ENCODE data around the gene CNOT4.

DNA sequence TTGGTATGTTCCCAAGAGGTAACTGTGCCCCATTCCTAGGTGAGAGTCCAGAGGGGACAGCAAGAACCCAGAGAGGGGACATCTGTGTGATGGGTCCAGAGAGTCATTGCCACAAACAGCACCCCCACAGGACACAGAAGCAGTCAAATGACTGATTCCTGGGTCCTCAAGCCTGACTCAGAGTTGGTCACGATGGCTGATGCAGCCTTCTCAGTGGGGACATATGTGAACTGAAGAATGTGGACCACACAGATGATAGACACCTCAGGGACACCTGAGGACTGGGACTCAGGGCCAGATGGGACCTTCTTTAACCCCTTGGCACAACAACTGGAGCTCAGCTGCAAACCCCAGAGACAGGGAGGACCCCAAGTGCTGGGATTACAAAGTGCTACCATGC, 179.8 kb downstream of the CNOT4 start:
- TF ChIP-seq, protein P1, sequence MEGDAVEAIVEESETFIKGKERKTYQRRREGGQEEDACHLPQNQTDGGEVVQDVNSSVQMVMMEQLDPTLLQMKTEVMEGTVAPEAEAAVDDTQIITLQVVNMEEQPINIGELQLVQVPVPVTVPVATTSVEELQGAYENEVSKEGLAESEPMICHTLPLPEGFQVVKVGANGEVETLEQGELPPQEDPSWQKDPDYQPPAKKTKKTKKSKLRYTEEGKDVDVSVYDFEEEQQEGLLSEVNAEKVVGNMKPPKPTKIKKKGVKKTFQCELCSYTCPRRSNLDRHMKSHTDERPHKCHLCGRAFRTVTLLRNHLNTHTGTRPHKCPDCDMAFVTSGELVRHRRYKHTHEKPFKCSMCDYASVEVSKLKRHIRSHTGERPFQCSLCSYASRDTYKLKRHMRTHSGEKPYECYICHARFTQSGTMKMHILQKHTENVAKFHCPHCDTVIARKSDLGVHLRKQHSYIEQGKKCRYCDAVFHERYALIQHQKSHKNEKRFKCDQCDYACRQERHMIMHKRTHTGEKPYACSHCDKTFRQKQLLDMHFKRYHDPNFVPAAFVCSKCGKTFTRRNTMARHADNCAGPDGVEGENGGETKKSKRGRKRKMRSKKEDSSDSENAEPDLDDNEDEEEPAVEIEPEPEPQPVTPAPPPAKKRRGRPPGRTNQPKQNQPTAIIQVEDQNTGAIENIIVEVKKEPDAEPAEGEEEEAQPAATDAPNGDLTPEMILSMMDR (IDR thresholded peaks at IDR 0.05; ENCODE audit: borderline replicate concordance, extremely low read depth, low read length, poor library complexity, severe bottlenecking) = no peak
- TF ChIP-seq EZH2 (IDR thresholded peaks at IDR 0.05; ENCODE audit: borderline replicate concordance, low read depth, low read length, severe bottlenecking) = no peak

All from DND-41 (cell line).